DMS 273 (cell line): ENCODE results near the gene NRIP1.
"Not testable (repeated sequence)": the region's sequence is repeated elsewhere in the genome, so short reads cannot be mapped to it uniquely, and the experiment has no call there.

Source experiments
- DNase-seq: peaks from one replicate; lab custom pipeline; 2025; ENCODE audit not compliant: unreplicated experiment; lab: John Stamatoyannopoulos, UW

NRIP1 gene

GRCh38 chr21:15039607-15040299, 25.0 kb downstream of the NRIP1 start:
- no peak for DNase-seq

GRCh38 chr21:15037900-15038293, 26.9 kb downstream of the NRIP1 start:
- no peak for DNase-seq

GRCh38 chr21:15037095-15037899, 27.5 kb downstream of the NRIP1 start:
- DNase-seq, result no peak

- DNase-seq, result no peak
These were observed 28.6 kb downstream of the NRIP1 start for GRCh38 chr21:15036189-15036588.

- DNase-seq, result peak; percentile 23
These were observed 30.5 kb downstream of the NRIP1 start for GRCh38 chr21:15034126-15034853.

GRCh38 chr21:15031790-15032357, 32.9 kb downstream of the NRIP1 start:
- no peak for DNase-seq

GRCh38 chr21:15031362-15031761, 33.4 kb downstream of the NRIP1 start:
- DNase-seq, result not testable (repeated sequence)

- DNase-seq, result not testable (repeated sequence)
These were observed 33.9 kb downstream of the NRIP1 start for GRCh38 chr21:15030861-15031260.

GRCh38 chr21:15029077-15029476, 35.7 kb downstream of the NRIP1 start:
- DNase-seq, result no peak

GRCh38 chr21:15028186-15028585, 36.6 kb downstream of the NRIP1 start:
- DNase-seq, result no peak

- DNase-seq, result no peak
These were observed 37.7 kb downstream of the NRIP1 start for GRCh38 chr21:15027056-15027455.

- DNase-seq, result no peak
These were observed 38.4 kb downstream of the NRIP1 start for GRCh38 chr21:15026370-15026769.

GRCh38 chr21:15023776-15024175, 41.0 kb downstream of the NRIP1 start:
- no peak for DNase-seq

GRCh38 chr21:15022608-15023261, 42.1 kb downstream of the NRIP1 start:
- no peak for DNase-seq

- DNase-seq, result no peak
These were observed 44.0 kb downstream of the NRIP1 start for GRCh38 chr21:15020797-15021196.

GRCh38 chr21:15018382-15018781, 46.4 kb downstream of the NRIP1 start:
- no peak for DNase-seq

GRCh38 chr21:15015622-15016471, 49.0 kb downstream of the NRIP1 start:
- no peak for DNase-seq

- DNase-seq, result no peak
These were observed 50.6 kb downstream of the NRIP1 start for GRCh38 chr21:15014221-15014620.

- DNase-seq, result no peak
These were observed 52.8 kb downstream of the NRIP1 start for GRCh38 chr21:15011967-15012366.

- no peak for DNase-seq
These were observed 54.2 kb downstream of the NRIP1 start for GRCh38 chr21:15010645-15011044.
